ENCODE data around the gene RNF7.

- no peak for TF ChIP-seq POLR2A (IDR thresholded peaks at IDR 0.05; ENCODE audit: low read length)
- TF ChIP-seq GATA1 (IDR thresholded peaks at IDR 0.05; ENCODE audit: low read depth, low read length) = no peak
These were observed 11.6 kb upstream of the RNF7 start for GRCh38 chr3:141726483-141726882.

Measured in erythroblast (primary cell).